CD4-positive, alpha-beta T cell treated with Interleukin-6 at 100 ng/mL for 8 hours (primary cell): ENCODE data around the gene DUS2.
A peak's percentile ranks its signal among the peaks of the same experiment; 100 is the strongest.
"Not testable (repeated sequence)": the region's sequence is repeated elsewhere in the genome, so short reads cannot be mapped to it uniquely, and the experiment has no call there.

ENCODE experiments used
- DNase-seq: peaks from one replicate; pipeline ENCODE4 v3.0.0-alpha.2; 2020; ENCODE audit warnings: mixed read lengths, low spot score

DUS2 gene

GRCh38 chr16:68091380-68092261, 68.5 kb downstream of the DUS2 start:
- DNase-seq: no peak

GRCh38 chr16:68092275-68092674, 69.2 kb downstream of the DUS2 start:
- not testable (repeated sequence) for DNase-seq

GRCh38 chr16:68093816-68094613, 70.9 kb downstream of the DUS2 start:
- no peak for DNase-seq

DNA sequence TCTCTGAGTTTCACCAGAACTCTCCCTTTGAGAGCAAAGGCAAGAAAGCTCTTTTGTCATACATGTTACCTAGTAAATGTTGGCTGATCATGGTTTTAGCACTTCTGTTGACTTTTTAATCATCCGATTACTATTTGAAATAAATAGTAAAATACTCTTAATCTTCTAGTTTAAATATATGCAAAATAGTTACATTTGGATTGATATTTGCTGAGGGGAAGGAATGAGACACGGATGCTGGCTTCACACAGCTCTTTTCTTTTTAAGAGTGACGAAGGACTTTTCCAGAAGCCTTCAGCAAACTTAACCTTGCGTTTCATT, 71.5 kb downstream of the DUS2 start:
- DNase-seq: no peak

DNA sequence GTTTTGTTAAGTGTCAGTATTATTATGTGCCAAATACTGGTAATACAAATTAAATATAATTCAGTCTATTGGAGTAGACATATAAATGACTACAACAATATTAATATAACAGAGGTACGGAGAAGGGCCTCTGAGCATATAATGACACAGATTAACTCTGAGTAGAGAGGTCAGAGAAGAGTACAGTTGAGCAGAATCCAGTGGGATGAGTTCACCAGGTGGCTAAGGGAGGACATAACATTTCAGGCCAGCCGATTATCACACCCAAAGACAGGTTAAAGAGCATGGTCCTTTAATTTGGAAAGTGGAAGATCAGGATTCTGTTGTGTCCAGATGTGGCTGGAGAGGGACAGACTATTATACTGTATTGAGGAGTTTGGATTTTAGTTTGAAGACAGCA, 73.4 kb downstream of the DUS2 start:
- no peak for DNase-seq

DNA sequence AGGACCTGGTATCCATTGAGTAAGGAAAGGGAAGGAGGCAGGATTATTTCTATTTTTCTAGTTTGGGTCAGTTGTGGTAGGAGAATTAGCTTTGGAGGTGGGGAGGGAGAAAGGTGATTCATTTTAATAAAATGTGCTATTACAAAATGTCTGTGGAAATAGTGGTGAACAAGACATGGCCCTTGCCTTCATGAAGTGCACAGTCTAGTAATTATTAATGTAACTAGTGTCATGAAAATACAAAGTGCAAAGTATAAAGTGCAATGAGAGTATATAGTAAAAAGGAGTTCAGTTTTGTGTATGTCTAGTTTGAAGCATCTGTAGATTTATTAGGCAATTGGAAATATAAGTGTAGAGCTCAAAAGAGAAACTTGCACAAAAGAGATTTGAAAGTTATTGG, 74.0 kb downstream of the DUS2 start:
- DNase-seq: no peak

DNA sequence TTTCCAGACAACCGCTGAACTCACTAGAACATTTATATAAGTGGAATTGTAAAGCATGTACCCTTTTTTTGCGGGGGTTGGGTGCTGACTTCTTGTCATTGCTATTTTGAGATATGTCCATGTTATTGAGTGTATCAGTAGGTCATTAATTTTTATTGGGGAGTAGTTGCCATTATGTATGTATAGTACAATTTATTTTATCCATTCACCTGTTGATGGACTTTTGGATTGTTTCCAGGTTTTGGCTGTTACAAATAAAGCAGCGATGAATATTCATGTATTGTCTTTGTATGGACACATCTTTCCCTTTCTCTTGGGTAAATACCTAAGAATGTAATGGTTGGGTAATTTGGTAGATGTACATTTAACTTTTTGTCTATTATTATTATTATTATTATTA, 74.8 kb downstream of the DUS2 start:
- no peak for DNase-seq

DNA sequence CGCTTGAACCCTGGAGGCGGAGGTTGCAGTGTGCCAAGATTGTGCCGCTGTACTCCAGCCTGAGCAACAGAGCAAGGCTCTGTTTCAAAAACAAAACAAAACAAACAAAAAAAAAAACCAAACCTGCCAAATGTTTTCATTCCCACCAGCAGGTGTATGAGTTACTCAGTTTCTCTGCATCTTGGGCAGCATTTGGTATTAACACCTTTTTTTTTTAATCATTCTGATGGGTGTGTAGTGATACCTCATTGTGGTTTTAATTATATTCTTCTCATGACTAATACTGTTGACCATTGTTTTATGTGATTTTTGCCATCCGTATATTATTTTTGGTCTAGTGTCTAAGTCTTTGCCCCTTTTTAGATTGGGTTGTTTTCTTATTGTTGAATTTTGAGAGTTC, 77.4 kb downstream of the DUS2 start:
- no peak for DNase-seq

DNA sequence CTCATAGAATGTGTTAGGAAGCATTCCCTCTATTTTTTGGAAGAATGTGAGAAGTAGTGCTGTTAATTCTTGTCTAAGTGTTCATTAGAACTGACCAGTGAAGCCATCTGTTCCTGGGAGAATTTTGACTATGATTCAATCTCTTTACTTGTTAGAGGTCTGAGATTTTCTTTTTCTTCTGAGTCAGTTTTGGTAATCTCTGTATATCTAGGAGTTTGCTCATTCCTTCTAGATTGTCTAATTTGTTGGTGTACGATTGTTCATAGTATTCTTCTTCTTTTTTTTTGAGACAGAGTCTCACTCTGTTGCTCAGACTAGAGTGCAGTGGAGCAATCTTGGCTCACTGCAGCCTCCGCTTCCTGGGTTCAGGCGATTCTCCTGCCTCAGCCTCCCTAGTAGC, 82.5 kb downstream of the DUS2 start:
- DNase-seq: no peak

DNA sequence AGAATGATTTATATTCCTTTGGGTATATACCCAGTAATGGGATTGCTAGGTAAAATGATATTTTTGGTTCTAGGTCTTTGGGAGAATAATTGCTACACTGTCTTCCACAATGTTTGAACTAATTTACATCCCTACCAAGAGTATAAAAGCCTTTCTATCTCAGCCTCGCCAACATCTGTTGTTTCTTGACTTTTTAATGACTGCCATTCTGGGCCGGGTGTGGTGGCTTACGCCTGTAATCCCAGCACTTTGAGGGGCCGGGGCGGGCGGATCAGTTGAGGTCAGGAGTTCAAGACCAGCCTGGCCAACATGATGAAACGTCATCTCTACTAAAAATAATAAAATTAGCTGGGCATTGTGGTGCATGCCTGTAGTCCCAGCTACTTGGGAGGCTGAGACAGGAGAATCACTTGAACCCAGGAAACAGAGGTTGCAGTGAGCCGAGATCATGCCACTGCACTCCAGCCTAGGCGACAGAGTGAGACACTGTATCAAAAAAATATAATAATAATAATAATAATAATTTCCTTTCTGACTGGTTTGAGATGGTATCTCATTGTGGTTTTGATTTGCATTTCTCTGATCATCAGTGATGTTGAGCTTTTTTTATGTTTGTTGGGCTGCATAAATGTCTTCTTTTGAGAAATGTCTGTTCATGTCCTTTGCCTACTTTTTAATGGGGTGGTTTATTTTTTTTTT, 84.3 kb downstream of the DUS2 start:
- DNase-seq: not testable (repeated sequence)

GRCh38 chr16:68109156-68109555, 86.1 kb downstream of the DUS2 start:
- not testable (repeated sequence) for DNase-seq

GRCh38 chr16:68110611-68111010, 87.5 kb downstream of the DUS2 start:
- DNase-seq: not testable (repeated sequence)

DNA sequence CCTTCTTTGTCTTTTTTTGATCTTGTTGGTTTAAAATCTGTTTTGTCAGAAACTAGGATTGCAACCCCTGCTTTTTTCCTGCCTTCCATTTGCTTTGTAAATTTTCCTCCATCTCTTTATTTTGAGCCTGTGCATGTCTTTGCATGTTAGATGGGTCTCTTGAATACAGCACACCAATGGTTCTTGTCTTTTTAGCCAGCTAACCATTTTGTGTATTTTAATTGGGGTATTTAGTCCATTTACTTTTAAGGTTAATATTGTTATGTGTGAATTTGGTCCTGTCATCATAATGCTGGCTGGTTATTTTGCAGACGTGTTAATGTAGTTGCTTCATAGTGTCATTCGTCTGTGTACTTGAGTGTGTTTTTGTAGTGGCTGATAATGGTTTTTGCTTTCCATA, 88.3 kb downstream of the DUS2 start:
- DNase-seq: no peak

GRCh38 chr16:68113059-68113761, 90.1 kb downstream of the DUS2 start:
- no peak for DNase-seq

GRCh38 chr16:68113765-68114240, 90.7 kb downstream of the DUS2 start:
- DNase-seq: no peak

DNA sequence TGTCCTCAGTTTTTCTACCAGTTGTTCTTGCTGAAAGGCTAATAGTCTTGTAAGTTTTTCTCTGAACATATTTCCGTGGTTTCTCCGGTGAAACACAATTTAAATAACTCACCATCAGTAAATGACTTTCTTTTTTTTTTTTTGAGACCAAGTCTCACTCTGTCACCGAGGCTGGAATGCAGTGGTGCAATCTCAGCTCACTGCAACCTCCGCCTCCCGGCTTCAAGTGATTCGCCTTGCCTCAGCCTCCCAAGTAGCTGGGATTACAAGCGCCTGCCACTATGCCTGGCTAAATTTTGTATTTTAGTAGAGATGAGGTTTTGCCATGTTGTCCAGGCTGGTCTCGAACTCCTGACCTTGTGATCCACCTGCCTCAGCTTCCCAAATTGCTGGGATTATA, 91.9 kb downstream of the DUS2 start:
- not testable (repeated sequence) for DNase-seq

- no peak for DNase-seq
Observed at GRCh38 chr16:68115851-68116250, 92.8 kb downstream of the DUS2 start.

GRCh38 chr16:68116256-68116867, 93.3 kb downstream of the DUS2 start:
- DNase-seq: peak; percentile 25

GRCh38 chr16:68117884-68118283, 94.8 kb downstream of the DUS2 start:
- no peak for DNase-seq

- DNase-seq: not testable (repeated sequence)
Observed at GRCh38 chr16:68118954-68119353, 95.9 kb downstream of the DUS2 start.

DNA sequence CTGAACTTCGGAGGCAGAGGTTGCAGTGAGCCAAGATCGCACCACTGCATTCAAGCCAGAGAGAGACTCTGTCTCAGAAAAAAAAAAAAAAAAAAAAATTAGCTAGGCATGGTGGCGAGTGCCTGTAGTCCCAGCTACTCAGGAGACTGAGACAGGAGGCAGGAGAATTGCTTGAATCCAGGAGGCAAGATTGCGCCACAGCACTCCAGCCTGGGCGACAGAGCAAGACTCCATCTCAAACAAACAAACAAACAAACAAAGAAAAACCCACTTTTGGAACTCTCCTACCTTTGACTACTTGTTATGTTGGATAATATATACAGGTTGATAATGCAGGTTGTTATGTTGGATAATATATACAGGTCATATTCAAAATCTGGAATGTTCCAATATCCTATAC, 97.4 kb downstream of the DUS2 start:
- DNase-seq: not testable (repeated sequence)
